Right atrium auricular region (tissue), 2 donors: ENCODE measurements around the gene MYCN. TPM values are rescaled to one million over a fixed set of nuclear protein-coding genes. Genes with fewer than 3 reads are reported as not detected.

ENCODE experiments used
- DNase-seq: peaks from one replicate; pipeline ENCODE4 v3.0.0-alpha.2; 2019; ENCODE audit warnings: low spot score
- H3K27ac ChIP-seq, 2 donors: fragments of 200-600 bp; sonication (generic); 1 replicate in 1 of 2; 2 replicates in 1 of 2; pipeline ENCODE4 v1.5.1; 2016 to 2019
- H3K27me3 ChIP-seq, 2 donors: fragments of 200-600 bp; sonication (generic); one replicate each; pipeline versions ENCODE4 v1.5.1 to v1.6.0; 2017 to 2019
- H3K36me3 ChIP-seq: fragments of 200-600 bp; sonication (generic); one replicate; pipeline ENCODE4 v1.5.1; 2016
- H3K4me1 ChIP-seq, 2 donors: fragments of 200-600 bp; sonication (generic); one replicate each; pipeline versions ENCODE4 v1.5.1 to v1.6.0; 2017 to 2019
- H3K4me3 ChIP-seq, 2 donors: fragments of 200-600 bp; sonication (generic); 1 replicate in 1 of 2; 2 replicates in 1 of 2; pipeline ENCODE4 v1.5.1; 2017 to 2019; ENCODE audit warnings: mild to moderate bottlenecking in 1 of 2, moderate library complexity in 1 of 2
- H3K9me3 ChIP-seq, 2 donors: fragments of 200-600 bp; sonication (generic); one replicate each; pipeline ENCODE4 v1.5.1; 2019
- total RNA-seq, 2 donors: library from RNA; depleted of rRNA; stranded (reverse); fragments of >200 nt; gene quantifications; one replicate each; pipeline ENCODE4 v1.1.0, GENCODE V29; 2016
- TF ChIP-seq, protein P1 (sequence below), 2 donors: fragments of 200-600 bp; sonication (generic); IDR thresholded peaks; one replicate each; pipeline ENCODE4 v1.5.1; 2019; ENCODE audit warnings: antibody characterized with exemption in 2 of 2

Gene MYCN
- total RNA-seq, 2 donors from 2014 or later: 0.30 to 0.63 TPM

DNA sequence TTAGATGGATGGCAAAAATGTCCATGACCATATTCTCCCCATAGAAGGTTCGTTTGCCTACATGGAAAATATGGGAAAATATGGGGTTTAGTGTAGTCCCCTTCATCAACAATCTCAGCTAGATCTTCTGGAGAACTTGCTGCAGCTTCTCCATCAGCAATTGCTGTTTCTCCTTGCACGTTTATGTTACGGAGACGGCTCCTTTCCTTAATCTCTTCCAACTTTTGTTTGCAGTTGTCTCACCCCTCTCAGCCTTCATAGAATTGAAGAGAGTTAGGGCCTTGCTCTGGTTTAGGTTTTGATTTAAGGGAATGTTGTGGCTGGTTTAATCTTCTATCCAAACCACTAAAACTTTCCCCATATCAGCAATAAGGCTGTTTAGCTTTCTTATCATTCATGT is 28.9 kb downstream of the MYCN start:
- no peak for DNase-seq
- Histone ChIP-seq H3K36me3 (no peaks in the 10 kb centered on the region), H3K9me3 (no peaks in the 10 kb centered on the region), H3K27ac (no peak overlapping the region), H3K27me3 (no peaks in the 10 kb centered on the region), H3K4me1 (no peaks in the 10 kb centered on the region), H3K4me3 (no peak overlapping the region)
- TF ChIP-seq, protein P1, sequence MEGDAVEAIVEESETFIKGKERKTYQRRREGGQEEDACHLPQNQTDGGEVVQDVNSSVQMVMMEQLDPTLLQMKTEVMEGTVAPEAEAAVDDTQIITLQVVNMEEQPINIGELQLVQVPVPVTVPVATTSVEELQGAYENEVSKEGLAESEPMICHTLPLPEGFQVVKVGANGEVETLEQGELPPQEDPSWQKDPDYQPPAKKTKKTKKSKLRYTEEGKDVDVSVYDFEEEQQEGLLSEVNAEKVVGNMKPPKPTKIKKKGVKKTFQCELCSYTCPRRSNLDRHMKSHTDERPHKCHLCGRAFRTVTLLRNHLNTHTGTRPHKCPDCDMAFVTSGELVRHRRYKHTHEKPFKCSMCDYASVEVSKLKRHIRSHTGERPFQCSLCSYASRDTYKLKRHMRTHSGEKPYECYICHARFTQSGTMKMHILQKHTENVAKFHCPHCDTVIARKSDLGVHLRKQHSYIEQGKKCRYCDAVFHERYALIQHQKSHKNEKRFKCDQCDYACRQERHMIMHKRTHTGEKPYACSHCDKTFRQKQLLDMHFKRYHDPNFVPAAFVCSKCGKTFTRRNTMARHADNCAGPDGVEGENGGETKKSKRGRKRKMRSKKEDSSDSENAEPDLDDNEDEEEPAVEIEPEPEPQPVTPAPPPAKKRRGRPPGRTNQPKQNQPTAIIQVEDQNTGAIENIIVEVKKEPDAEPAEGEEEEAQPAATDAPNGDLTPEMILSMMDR (IDR thresholded peaks at IDR 0.05): no peak

DNA sequence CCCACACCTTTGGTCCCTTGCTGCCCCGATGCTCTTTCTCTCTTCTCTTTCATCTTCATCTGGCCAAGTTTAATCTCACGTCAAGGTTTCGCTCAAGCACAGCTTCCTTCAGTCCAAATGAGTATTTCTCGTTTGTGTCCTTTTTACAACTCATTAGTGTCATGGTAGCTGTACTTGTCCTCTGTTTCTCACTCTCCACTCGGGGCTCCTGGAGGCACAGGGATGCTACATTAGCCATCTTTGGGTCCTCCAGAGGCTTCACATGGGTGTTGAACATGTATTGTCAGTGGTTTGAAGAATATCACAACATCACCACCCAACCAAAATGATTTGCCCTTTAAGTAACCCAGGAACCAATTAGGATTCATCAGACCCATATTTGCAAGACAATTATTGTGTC is 30.4 kb downstream of the MYCN start:
- TF ChIP-seq, protein P1 (IDR thresholded peaks at IDR 0.05): no peak
- no peak overlapping the region for H3K4me3 ChIP-seq
- DNase-seq: no peak
- no peak overlapping the region for H3K27ac ChIP-seq
- no peaks in the 10 kb centered on the region for H3K36me3 ChIP-seq
- H3K9me3 ChIP-seq: no peaks in the 10 kb centered on the region
- H3K27me3 ChIP-seq: no peaks in the 10 kb centered on the region
- no peaks in the 10 kb centered on the region for H3K4me1 ChIP-seq

DNA sequence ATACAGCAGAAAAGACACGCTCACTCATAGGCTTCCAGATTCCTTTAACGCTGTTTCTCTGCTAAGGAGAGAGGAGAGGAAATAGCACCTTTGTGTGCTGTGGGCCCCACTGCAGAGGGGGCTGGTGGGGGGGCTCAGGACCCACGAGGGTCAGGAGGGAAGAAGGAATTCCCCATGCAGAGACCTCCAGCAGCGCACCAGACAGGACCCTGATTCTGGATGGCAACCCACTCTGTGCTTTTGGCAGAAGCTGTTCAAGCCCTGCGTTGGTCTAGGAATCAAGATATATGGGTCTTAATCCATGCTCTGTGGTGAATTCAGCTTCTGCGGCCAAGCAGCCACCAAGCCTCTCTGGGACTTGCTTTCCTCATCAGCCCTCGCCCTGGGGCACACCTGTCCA is 31.0 kb downstream of the MYCN start:
- no peak for DNase-seq
- Histone ChIP-seq H3K9me3 (no peaks in the 10 kb centered on the region), H3K36me3 (no peaks in the 10 kb centered on the region), H3K4me1 (no peaks in the 10 kb centered on the region), H3K27me3 (no peaks in the 10 kb centered on the region), H3K27ac (no peak overlapping the region), H3K4me3 (no peak overlapping the region)
- TF ChIP-seq, protein P1 (IDR thresholded peaks at IDR 0.05): no peak

DNA sequence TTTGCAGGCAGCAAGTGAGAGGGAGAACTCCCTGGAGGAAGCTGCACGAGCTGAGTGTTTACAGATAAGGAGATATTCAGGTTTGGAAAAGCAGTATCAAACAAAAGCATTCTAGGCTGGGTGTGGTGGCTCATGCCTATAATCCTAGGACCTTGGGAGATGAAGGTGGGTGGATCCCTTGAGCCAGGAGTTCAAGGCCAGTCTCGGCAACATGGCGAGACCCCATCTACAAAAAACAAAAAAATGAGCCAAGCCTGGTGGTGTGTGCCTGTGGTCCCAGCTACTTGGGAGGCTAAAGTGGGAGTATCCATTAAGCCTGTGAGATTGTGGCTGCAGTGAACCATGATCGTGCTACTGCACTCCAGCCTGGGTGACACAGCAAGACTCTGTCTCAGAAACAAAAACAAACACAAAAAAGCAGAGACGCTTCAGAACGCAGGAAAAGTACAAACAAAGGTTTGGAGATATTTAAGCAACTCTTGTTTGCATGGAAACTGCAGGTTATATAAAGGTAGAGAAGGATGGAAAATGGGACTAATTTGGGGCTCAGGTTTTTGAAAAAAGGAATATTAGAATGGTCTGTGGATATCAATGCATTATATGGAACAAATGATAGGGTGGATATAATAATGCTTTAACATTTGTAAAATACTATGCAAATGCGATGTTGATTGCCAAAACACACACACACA is 31.6 kb downstream of the MYCN start:
- TF ChIP-seq, protein P1 (IDR thresholded peaks at IDR 0.05): no peak
- H3K9me3 ChIP-seq: no peaks in the 10 kb centered on the region
- no peaks in the 10 kb centered on the region for H3K27me3 ChIP-seq
- H3K36me3 ChIP-seq: no peaks in the 10 kb centered on the region
- no peak overlapping the region for H3K4me3 ChIP-seq
- no peak overlapping the region for H3K27ac ChIP-seq
- no peak for DNase-seq
- no peaks in the 10 kb centered on the region for H3K4me1 ChIP-seq

DNA sequence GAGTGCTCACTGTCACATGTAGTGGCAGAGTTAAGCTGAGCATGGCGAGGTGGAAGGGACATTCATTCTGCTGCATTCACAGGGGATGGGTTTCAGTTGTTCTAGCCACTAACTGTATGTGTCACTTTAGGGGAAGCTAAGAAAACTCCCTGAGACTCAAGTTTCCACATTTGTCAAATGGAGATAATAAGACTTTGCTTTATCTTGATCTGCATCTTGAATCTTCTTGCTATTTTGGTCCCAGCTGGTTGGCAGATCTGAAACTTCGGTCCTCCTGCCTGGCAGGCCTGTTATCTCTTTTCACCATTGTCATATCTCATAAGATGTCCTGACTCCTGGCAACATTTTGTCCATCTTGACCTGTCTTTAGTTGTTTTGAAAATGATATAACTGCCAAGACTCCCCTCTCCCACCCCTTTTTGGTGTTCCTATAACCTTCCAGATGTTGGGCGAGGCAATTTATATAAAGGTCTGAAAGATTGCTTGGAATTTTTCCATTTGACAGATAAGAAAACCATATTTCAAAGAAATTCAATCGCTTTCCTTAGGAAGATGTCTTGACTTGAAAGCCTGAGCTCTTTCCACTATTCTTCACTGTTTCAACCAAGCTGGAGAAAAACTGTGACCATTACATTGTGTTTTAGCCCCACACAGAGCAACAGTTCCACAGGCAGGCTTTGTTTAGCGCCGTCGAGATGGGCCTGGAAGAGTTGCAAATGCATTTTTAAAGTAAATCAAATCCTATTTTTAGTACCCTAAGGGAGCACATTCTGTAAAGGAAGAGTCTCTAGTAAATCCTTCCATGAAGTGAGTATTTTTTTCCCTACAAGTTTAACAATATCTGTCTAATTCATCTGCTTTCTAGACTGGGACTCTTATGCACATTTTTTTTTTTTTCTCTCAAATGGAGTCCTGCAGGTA is 33.4 kb downstream of the MYCN start:
- DNase-seq: no peak
- Histone ChIP-seq H3K4me3 (no peak overlapping the region), H3K4me1 (no peaks in the 10 kb centered on the region), H3K27ac (no peak overlapping the region), H3K36me3 (no peaks in the 10 kb centered on the region), H3K9me3 (no peaks in the 10 kb centered on the region), H3K27me3 (no peaks in the 10 kb centered on the region)
- TF ChIP-seq, protein P1 (IDR thresholded peaks at IDR 0.05): no peak
